Type B pancreatic cell (in vitro differentiated cells): ENCODE measurements around the gene PEF1. TPM values are rescaled to one million over a fixed set of nuclear protein-coding genes. Genes with fewer than 3 reads are reported as not detected.

Experiments used
- DNase-seq: peaks from one replicate; pipeline ENCODE4 v3.0.0; 2021; ENCODE audit warnings: mixed read lengths; ENCODE audit not compliant: unreplicated experiment; ENCODE audit errors: extremely low spot score
- H3K27ac Mint-ChIP-seq: 2 replicates; pipeline ENCODE4 v1.8.0; 2021; ENCODE audit warnings: mild to moderate bottlenecking, mixed read lengths
- H3K27me3 Mint-ChIP-seq: 2 replicates; pipeline ENCODE4 v1.8.0; 2021; ENCODE audit warnings: mixed read lengths
- H3K36me3 Mint-ChIP-seq: 2 replicates; pipeline ENCODE4 v1.8.0; 2021; ENCODE audit warnings: mixed read lengths
- H3K4me1 Mint-ChIP-seq: one replicate; pipeline ENCODE4 v1.8.0; 2021; ENCODE audit warnings: mixed read lengths; ENCODE audit not compliant: unreplicated experiment
- H3K4me3 Mint-ChIP-seq: 2 replicates; pipeline ENCODE4 v1.8.0; 2021; ENCODE audit warnings: mild to moderate bottlenecking, mixed read lengths
- H3K9me3 Mint-ChIP-seq: 2 replicates; pipeline ENCODE4 v1.8.0; 2021; ENCODE audit warnings: mixed read lengths
- total RNA-seq: library from RNA; stranded (reverse); gene quantifications from 2 replicates; pipeline ENCODE4 v1.2.1, GENCODE V29; 2021; ENCODE audit warnings: low replicate concordance
- TF ChIP-seq, protein P1 (sequence below): fragments of 200-600 bp; sonication (generic); conservative IDR thresholded peaks from 2 replicates; pipeline ENCODE4 v1.5.0; 2021; ENCODE audit warnings: antibody characterized with exemption, mild to moderate bottlenecking

Gene PEF1
- total RNA-seq, 1 donor from 2014 or later, result 45.2 TPM

DNA sequence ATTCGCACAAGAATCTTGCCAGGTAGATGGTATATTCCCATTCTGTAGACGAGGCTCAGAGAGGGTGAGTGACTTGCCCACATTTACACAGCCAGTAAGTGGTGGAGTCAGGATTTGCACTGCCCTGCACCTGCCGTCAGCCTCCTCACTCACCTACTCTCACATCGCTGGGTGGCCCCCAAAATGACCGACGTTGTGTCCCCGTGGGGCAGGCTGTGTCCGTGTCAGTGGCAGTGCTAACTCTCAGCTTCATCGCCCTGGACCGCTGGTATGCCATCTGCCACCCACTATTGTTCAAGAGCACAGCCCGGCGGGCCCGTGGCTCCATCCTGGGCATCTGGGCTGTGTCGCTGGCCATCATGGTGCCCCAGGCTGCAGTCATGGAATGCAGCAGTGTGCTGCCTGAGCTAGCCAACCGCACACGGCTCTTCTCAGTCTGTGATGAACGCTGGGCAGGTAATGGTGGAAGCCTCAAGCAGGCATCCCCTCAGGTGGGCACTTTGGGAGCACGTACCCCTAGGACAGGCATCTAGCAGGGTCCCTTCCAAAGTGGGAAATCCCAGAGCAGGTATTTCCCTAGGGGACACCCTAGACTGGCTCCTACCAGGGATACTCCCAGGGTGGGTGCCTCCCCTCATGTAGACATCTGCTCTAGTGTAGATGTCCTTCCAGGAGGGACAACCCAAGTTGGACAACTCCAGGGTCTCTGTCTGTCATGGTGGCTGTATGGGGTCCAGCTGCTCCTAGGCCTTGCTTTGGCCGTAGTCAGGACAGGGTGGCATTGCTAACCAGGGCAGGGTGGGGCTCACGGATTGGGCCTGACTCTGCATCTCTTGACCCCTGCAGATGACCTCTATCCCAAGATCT lies 23.8 kb downstream of the PEF1 start:
- Mint-ChIP-seq H3K4me1 (peaks cover 6% of the 10 kb centered on the region), H3K9me3 (no peaks in the 10 kb centered on the region), H3K4me3 (no peak overlapping the region), H3K27me3 (peaks cover 28% of the 10 kb centered on the region), H3K27ac (no peak overlapping the region), H3K36me3 (no peaks in the 10 kb centered on the region)
- DNase-seq, result no peak
- TF ChIP-seq, protein P1, sequence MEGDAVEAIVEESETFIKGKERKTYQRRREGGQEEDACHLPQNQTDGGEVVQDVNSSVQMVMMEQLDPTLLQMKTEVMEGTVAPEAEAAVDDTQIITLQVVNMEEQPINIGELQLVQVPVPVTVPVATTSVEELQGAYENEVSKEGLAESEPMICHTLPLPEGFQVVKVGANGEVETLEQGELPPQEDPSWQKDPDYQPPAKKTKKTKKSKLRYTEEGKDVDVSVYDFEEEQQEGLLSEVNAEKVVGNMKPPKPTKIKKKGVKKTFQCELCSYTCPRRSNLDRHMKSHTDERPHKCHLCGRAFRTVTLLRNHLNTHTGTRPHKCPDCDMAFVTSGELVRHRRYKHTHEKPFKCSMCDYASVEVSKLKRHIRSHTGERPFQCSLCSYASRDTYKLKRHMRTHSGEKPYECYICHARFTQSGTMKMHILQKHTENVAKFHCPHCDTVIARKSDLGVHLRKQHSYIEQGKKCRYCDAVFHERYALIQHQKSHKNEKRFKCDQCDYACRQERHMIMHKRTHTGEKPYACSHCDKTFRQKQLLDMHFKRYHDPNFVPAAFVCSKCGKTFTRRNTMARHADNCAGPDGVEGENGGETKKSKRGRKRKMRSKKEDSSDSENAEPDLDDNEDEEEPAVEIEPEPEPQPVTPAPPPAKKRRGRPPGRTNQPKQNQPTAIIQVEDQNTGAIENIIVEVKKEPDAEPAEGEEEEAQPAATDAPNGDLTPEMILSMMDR, result no peak

GRCh38 chr1:31618916-31619846 lies 25.5 kb downstream of the PEF1 start:
- Mint-ChIP-seq H3K9me3 (no peaks in the 10 kb centered on the region), H3K27me3 (peaks cover 40% of the 10 kb centered on the region), H3K27ac (no peak overlapping the region), H3K36me3 (no peaks in the 10 kb centered on the region), H3K4me1 (peaks cover 10% of the 10 kb centered on the region), H3K4me3 (peak overlapping the region; percentile 57)
- TF ChIP-seq, protein P1, result no peak
- no peak for DNase-seq

DNA sequence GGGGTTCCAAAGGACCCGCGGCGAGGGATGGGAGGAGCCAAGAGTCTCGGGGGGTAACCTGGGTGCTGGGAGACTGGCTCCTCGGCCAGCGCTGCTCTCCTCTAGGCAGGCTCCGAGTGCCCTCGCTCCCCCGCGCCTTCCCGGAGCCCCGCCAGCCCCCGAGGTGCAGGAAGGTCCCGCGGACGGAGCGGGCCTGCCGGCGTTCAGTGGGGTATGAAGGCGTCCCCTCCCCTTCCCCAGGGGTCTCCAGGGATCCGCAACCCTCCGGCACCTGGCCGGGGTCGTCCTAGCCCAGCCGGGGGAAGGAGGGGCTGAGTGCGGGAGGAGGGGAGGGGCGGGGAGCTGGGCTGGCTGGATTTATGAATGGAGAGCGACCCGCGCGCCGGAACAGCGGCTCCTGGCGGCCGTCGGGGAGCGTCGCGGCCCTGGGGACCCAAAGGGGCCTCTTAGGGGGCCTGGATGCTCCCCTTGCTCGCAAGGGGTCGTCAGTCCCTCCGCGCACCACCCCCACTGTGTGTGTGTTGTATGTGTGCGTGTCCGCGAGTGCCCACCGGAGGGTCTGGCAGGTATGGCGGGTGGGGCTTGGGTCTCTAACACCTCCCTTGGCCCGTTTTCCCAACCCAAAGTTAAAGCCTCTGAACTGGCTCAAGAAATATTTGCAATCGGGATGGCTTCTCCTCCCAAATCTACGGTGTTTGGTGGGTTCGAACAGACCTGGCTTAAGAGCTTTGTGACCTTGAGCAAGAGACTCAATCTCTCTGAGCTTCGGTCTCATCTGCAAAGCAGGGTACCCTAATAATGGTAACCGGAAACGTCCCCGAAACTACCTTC lies 26.5 kb downstream of the PEF1 start:
- no peaks in the 10 kb centered on the region for H3K9me3 Mint-ChIP-seq
- no peak overlapping the region for H3K27ac Mint-ChIP-seq
- peaks cover 11% of the 10 kb centered on the region for H3K4me1 Mint-ChIP-seq
- TF ChIP-seq, protein P1, result peak; percentile 99
- no peaks in the 10 kb centered on the region for H3K36me3 Mint-ChIP-seq
- peak overlapping the region; percentile 69 for H3K4me3 Mint-ChIP-seq
- DNase-seq, result no peak
- peaks cover 40% of the 10 kb centered on the region for H3K27me3 Mint-ChIP-seq

DNA sequence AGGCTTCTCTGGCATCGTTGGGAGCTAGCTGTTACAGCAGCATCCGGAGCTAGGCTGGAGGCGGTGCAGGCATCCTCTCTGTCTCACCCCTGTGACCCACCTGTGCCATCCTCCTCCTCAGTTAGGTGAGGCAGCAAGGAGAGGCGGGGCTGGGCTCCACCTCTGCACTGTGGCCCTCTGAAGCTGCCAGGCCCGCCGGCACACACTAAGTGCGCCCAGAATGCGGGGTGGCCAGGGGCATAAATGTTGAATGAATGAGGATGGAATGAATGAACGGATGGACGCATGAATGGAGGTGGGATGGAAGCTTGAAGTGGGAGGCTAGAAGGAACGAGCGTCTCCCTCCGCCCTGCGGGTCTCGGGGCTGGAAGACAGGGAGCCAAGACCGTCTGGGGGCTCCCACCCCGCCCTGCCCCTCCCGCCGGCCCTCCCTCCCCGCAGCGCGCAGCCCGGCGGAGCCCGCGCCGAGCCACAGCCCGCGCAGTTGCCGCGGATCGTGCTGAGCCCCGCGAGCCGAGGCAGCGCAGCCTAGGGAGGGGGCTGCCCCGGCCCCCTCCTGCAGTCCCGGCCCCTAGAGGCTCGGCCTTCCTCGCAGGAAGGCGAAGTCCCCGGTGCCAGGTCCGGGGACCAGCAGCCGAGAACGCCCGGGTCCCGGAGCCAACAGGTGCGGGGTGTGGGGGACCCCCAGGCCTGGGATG lies 27.3 kb downstream of the PEF1 start, which contains the start of gene HCRTR1:
HCRTR1 (plus strand) TSS at position 472 of the 698 bp plus-strand sequence. CDS start 1,504 bp downstream, outside the sequence.
- Mint-ChIP-seq H3K4me1 (peaks cover 11% of the 10 kb centered on the region), H3K27ac (peak within 1 kb of the TSS; percentile 21)
- no peak for DNase-seq

More for the DNA sequence above, 27.3 kb downstream of the PEF1 start, which contains the start of gene HCRTR1:
- Mint-ChIP-seq H3K9me3 (no peaks in the 10 kb centered on the region), H3K27me3 (peaks cover 40% of the 10 kb centered on the region), H3K4me3 (peak within 1 kb of the TSS; percentile 86), H3K36me3 (no peaks in the 10 kb centered on the region)
- TF ChIP-seq, protein P1, result no peak
